ENCODE measurements around the gene LRP11. TPM values are rescaled to one million over a fixed set of nuclear protein-coding genes. Genes with fewer than 3 reads are reported as not detected.

The LRP11 gene
- total RNA-seq, 1 experiment from 2014 or later = 14.8 TPM

DNA sequence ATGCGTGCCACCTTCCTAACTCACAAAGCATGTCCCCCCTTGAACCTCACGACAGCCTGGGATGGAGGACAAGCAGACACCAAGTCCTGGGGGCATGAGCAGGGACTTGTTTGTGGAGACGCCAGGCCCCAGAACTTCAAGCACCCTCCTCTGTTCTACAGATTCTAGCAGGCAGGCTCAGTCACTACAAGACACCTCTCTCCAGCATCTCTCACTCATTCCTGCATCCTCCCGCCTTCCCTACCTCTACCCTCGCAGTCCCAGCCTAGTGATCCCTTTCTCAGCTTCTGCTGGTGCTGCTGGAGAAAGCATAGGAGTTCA, 3.7 kb downstream of the LRP11 start:
- no peak overlapping the region for H4K5ac ChIP-seq (ENCODE audit: insufficient read length, low read depth, low read length)
- no peaks in the 10 kb centered on the region for H3K79me2 ChIP-seq (ENCODE audit: insufficient read depth, low read length)

More for the DNA sequence above, 3.7 kb downstream of the LRP11 start:
- no peak overlapping the region for H3K9ac ChIP-seq (ENCODE audit: extremely low read depth, insufficient read length, low read length)
- no peaks in the 10 kb centered on the region for H3K9me3 ChIP-seq (ENCODE audit: control insufficient read depth, low read depth, low read length)
- H3K79me1 ChIP-seq (ENCODE audit: insufficient read depth, low read depth, low read length, poor library complexity, severe bottlenecking) = peaks cover 2% of the 10 kb centered on the region
- H3K27ac ChIP-seq (ENCODE audit: insufficient read length, low read depth, low read length) = no peak overlapping the region
- H3T11ph ChIP-seq (ENCODE audit: low read length) = no peak overlapping the region
- no peak overlapping the region for H2BK5ac ChIP-seq (ENCODE audit: insufficient read length, low read length)
- H2BK12ac ChIP-seq (ENCODE audit: insufficient read length, low read depth, low read length) = no peak overlapping the region
- no peak overlapping the region for H2BK20ac ChIP-seq (ENCODE audit: low read depth, low read length, poor library complexity, severe bottlenecking)
- H3K23ac ChIP-seq (ENCODE audit: insufficient read length, low read depth, low read length) = no peak overlapping the region
- H3K4me1 ChIP-seq (ENCODE audit: insufficient read depth, low read length) = peaks cover 2% of the 10 kb centered on the region; the same call in 1 of the 2 replicates
- no peak overlapping the region for H2AK5ac ChIP-seq (ENCODE audit: insufficient read length, low read length)
- no peak overlapping the region for H4K8ac ChIP-seq (replicated peaks; ENCODE audit: insufficient read length, low read depth, low read length)
- no peak overlapping the region for H4K91ac ChIP-seq (ENCODE audit: insufficient read length, low read depth, low read length)
- Mint-ChIP-seq H3K27ac (peak overlapping the region in 1 of 3 experiments; percentile 29; a peak in 1 of 7 replicates), H3K27me3 (ENCODE audit: low read depth) (peaks cover 19% of the 10 kb centered on the region), H3K4me3 (peak overlapping the region in 1 of 2 experiments; percentile 31; a peak in 2 of 5 replicates), H3K36me3 (ENCODE audit: insufficient read depth in 1 of 3, low read depth in 3 of 3) (no peaks in the 10 kb centered on the region; a peak in 1 of 7 replicates), H3K4me1 (peaks cover 45 to 54% of the 10 kb centered on the region in 2 experiments), H3K9me3 (no peaks in the 10 kb centered on the region)
- H4K20me1 ChIP-seq (ENCODE audit: control insufficient read depth, insufficient read depth, insufficient read length) = peaks cover 3% of the 10 kb centered on the region
- DNase-seq = no peak
- peaks cover 12% of the 10 kb centered on the region for H3K23me2 ChIP-seq (ENCODE audit: insufficient read length, low read depth, low read length, poor library complexity, severe bottlenecking)
- no peak overlapping the region for H3K4me2 ChIP-seq (ENCODE audit: insufficient read depth, insufficient read length, low read length)
- TF ChIP-seq, protein P1, sequence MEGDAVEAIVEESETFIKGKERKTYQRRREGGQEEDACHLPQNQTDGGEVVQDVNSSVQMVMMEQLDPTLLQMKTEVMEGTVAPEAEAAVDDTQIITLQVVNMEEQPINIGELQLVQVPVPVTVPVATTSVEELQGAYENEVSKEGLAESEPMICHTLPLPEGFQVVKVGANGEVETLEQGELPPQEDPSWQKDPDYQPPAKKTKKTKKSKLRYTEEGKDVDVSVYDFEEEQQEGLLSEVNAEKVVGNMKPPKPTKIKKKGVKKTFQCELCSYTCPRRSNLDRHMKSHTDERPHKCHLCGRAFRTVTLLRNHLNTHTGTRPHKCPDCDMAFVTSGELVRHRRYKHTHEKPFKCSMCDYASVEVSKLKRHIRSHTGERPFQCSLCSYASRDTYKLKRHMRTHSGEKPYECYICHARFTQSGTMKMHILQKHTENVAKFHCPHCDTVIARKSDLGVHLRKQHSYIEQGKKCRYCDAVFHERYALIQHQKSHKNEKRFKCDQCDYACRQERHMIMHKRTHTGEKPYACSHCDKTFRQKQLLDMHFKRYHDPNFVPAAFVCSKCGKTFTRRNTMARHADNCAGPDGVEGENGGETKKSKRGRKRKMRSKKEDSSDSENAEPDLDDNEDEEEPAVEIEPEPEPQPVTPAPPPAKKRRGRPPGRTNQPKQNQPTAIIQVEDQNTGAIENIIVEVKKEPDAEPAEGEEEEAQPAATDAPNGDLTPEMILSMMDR (conservative IDR thresholded peaks at IDR 0.05) = no peak
- no peak overlapping the region for H3K56ac ChIP-seq (ENCODE audit: insufficient read length, low read depth, low read length)
- H2AFZ ChIP-seq (ENCODE audit: low read length) = no peak overlapping the region
- H3K27me3 ChIP-seq (ENCODE audit: insufficient read depth, low read length) = no peaks in the 10 kb centered on the region
- no peak overlapping the region for H3K14ac ChIP-seq (ENCODE audit: insufficient read depth, low read length)
- WGBS (ENCODE audit: extremely low coverage, insufficient read length, low lambda C conversion rate) = no CpG with 5 or more reads among the region's 5 CpGs
- H3K4ac ChIP-seq (ENCODE audit: low read depth, low read length) = no peak overlapping the region
- no peak overlapping the region for H2BK15ac ChIP-seq (ENCODE audit: low read depth, low read length)
- H2BK120ac ChIP-seq (ENCODE audit: low read depth, low read length, poor library complexity, severe bottlenecking) = no peak overlapping the region
- no peak overlapping the region for H3K18ac ChIP-seq (ENCODE audit: insufficient read length, low read depth, low read length)

Measured in H9 (cell line).